SK-N-SH treated with all-trans-retinoic acid at 6 μM for 48 hours (cell line): ENCODE data around the gene SUPT3H.

ENCODE experiments used
- ATAC-seq: fragments of 200-7000 bp; cut with Tn5 transposase; 3 replicates; pipeline ENCODE4 v1.9.1; 2020; ENCODE audit warnings: mild to moderate bottlenecking, moderate library complexity
- BACH2 ChIP-seq: fragments of 250-450 bp; sonication (Bioruptor Pico); IDR thresholded peaks from 2 replicates; pipeline ENCODE4 v1.9.0; 2021; ENCODE audit warnings: mild to moderate bottlenecking, borderline replicate concordance
- CSDC2 ChIP-seq: fragments of 250-450 bp; sonication (Bioruptor Pico); IDR thresholded peaks from 2 replicates; pipeline ENCODE4 v1.5.0; 2020; ENCODE audit warnings: mild to moderate bottlenecking, moderate library complexity
- ESRRG ChIP-seq: fragments of 250-450 bp; sonication (Bioruptor Pico); IDR thresholded peaks from 2 replicates; pipeline ENCODE4 v1.6.1; 2021; ENCODE audit warnings: mild to moderate bottlenecking
- OSR1 ChIP-seq: fragments of 250-450 bp; sonication (Bioruptor Pico); IDR thresholded peaks from 2 replicates; pipeline ENCODE4 v1.8.0; 2022; ENCODE audit warnings: moderate library complexity, mild to moderate bottlenecking, inconsistent platforms
- RARB ChIP-seq: fragments of 250-450 bp; sonication (Bioruptor Pico); IDR thresholded peaks from 2 replicates; pipeline ENCODE4 v1.8.0; 2021; ENCODE audit warnings: mild to moderate bottlenecking, moderate library complexity
- SNAI2 ChIP-seq: fragments of 250-450 bp; sonication (Bioruptor Pico); IDR thresholded peaks from 2 replicates; pipeline ENCODE4 v1.5.0; 2020; ENCODE audit warnings: mild to moderate bottlenecking, moderate library complexity
- TCF4 ChIP-seq: fragments of 250-450 bp; sonication (Bioruptor Pico); IDR thresholded peaks from 2 replicates; pipeline ENCODE4 v1.8.0; 2021; ENCODE audit warnings: mild to moderate bottlenecking, moderate library complexity, borderline replicate concordance
- TOX ChIP-seq: fragments of 250-450 bp; sonication (Bioruptor Pico); IDR thresholded peaks from 2 replicates; pipeline ENCODE4 v1.8.0; 2021; ENCODE audit warnings: mild to moderate bottlenecking, moderate library complexity, borderline replicate concordance
- ZC3H10 ChIP-seq: fragments of 250-450 bp; sonication (Bioruptor Pico); IDR thresholded peaks from 2 replicates; pipeline ENCODE4 v1.5.1; 2021; ENCODE audit warnings: mild to moderate bottlenecking, moderate library complexity
- ZFP3 ChIP-seq: fragments of 250-450 bp; sonication (Bioruptor Pico); IDR thresholded peaks from 2 replicates; pipeline ENCODE4 v1.5.0; 2020; ENCODE audit warnings: mild to moderate bottlenecking, moderate library complexity
- ZFP30 ChIP-seq: fragments of 450-650 bp; formaldehyde crosslinking; IDR thresholded peaks from 2 replicates; pipeline ENCODE4 v1.5.0; 2022; ENCODE audit warnings: mild to moderate bottlenecking, moderate library complexity
- ZNF565 ChIP-seq: fragments of 450-650 bp; formaldehyde crosslinking; conservative IDR thresholded peaks from 2 replicates; pipeline ENCODE4 v1.5.0; 2020; ENCODE audit warnings: low read depth, mild to moderate bottlenecking, moderate library complexity
- ZNF70 ChIP-seq: fragments of 450-650 bp; formaldehyde crosslinking; IDR thresholded peaks from 2 replicates; pipeline ENCODE4 v1.5.0; 2020; ENCODE audit warnings: mild to moderate bottlenecking, moderate library complexity
- ZNF8 ChIP-seq: fragments of 450-650 bp; formaldehyde crosslinking; IDR thresholded peaks from 2 replicates; pipeline ENCODE4 v1.5.0; 2020; ENCODE audit warnings: mild to moderate bottlenecking, moderate library complexity
- TF ChIP-seq, protein P1 (sequence below): fragments of 250-450 bp; sonication (Bioruptor Pico); IDR thresholded peaks from 2 replicates; pipeline ENCODE4 v1.5.0; 2020; ENCODE audit warnings: mild to moderate bottlenecking, moderate library complexity
- TF ChIP-seq, protein P2 (sequence below): fragments of 250-450 bp; sonication (Bioruptor Pico); IDR thresholded peaks from 2 replicates; pipeline ENCODE4 v1.5.1; 2020; ENCODE audit warnings: low read depth, mild to moderate bottlenecking, moderate library complexity
- TF ChIP-seq, protein P3 (sequence below): fragments of 250-450 bp; sonication (Bioruptor Pico); IDR thresholded peaks from 2 replicates; pipeline ENCODE4 v1.8.0; 2021; ENCODE audit warnings: low read depth, mild to moderate bottlenecking, moderate library complexity, borderline replicate concordance
- TF ChIP-seq, protein P4 (sequence below): fragments of 250-450 bp; sonication (Bioruptor Pico); IDR thresholded peaks from 2 replicates; pipeline ENCODE4 v1.8.0; 2020; ENCODE audit warnings: mild to moderate bottlenecking, moderate library complexity, borderline replicate concordance
- TF ChIP-seq, protein P5 (sequence below): fragments of 250-450 bp; sonication (Bioruptor Pico); IDR thresholded peaks from 2 replicates; pipeline ENCODE4 v1.5.1; 2021; ENCODE audit warnings: mild to moderate bottlenecking, moderate library complexity

SUPT3H gene

DNA sequence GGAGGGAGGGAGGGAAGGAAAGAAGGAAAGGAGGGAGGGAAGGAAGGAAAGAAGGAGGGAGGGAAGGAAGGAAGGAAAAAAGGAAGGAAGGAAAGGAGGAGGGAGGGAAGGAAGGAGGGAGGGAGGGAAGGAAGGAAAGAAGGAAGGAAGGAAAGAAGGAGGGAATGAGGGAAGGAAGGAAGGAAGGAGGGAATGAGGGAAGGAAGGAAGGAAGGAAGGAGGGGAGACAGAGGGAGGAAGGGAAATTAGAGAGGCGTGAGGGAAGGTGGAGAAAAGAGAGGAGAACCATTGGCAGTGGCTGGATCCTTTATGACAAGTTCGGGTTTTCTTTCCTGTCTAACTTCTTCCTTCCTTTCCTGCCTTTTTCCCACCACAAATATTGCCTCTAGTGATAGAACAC is 22.3 kb upstream of the SUPT3H start (continued):
- TF ChIP-seq, protein P1, sequence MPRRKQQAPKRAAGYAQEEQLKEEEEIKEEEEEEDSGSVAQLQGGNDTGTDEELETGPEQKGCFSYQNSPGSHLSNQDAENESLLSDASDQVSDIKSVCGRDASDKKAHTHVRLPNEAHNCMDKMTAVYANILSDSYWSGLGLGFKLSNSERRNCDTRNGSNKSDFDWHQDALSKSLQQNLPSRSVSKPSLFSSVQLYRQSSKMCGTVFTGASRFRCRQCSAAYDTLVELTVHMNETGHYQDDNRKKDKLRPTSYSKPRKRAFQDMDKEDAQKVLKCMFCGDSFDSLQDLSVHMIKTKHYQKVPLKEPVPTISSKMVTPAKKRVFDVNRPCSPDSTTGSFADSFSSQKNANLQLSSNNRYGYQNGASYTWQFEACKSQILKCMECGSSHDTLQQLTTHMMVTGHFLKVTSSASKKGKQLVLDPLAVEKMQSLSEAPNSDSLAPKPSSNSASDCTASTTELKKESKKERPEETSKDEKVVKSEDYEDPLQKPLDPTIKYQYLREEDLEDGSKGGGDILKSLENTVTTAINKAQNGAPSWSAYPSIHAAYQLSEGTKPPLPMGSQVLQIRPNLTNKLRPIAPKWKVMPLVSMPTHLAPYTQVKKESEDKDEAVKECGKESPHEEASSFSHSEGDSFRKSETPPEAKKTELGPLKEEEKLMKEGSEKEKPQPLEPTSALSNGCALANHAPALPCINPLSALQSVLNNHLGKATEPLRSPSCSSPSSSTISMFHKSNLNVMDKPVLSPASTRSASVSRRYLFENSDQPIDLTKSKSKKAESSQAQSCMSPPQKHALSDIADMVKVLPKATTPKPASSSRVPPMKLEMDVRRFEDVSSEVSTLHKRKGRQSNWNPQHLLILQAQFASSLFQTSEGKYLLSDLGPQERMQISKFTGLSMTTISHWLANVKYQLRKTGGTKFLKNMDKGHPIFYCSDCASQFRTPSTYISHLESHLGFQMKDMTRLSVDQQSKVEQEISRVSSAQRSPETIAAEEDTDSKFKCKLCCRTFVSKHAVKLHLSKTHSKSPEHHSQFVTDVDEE (CRISPR knock-in tag) = no peak
- TF ChIP-seq, protein P2, sequence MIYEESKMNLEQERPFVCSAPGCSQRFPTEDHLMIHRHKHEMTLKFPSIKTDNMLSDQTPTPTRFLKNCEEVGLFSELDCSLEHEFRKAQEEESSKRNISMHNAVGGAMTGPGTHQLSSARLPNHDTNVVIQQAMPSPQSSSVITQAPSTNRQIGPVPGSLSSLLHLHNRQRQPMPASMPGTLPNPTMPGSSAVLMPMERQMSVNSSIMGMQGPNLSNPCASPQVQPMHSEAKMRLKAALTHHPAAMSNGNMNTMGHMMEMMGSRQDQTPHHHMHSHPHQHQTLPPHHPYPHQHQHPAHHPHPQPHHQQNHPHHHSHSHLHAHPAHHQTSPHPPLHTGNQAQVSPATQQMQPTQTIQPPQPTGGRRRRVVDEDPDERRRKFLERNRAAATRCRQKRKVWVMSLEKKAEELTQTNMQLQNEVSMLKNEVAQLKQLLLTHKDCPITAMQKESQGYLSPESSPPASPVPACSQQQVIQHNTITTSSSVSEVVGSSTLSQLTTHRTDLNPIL (CRISPR knock-in tag) = no peak
- TF ChIP-seq, protein P3, sequence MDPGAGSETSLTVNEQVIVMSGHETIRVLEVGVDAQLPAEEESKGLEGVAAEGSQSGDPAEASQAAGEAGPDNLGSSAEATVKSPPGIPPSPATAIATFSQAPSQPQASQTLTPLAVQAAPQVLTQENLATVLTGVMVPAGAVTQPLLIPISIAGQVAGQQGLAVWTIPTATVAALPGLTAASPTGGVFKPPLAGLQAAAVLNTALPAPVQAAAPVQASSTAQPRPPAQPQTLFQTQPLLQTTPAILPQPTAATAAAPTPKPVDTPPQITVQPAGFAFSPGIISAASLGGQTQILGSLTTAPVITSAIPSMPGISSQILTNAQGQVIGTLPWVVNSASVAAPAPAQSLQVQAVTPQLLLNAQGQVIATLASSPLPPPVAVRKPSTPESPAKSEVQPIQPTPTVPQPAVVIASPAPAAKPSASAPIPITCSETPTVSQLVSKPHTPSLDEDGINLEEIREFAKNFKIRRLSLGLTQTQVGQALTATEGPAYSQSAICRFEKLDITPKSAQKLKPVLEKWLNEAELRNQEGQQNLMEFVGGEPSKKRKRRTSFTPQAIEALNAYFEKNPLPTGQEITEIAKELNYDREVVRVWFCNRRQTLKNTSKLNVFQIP (CRISPR knock-in tag) = no peak

DNA sequence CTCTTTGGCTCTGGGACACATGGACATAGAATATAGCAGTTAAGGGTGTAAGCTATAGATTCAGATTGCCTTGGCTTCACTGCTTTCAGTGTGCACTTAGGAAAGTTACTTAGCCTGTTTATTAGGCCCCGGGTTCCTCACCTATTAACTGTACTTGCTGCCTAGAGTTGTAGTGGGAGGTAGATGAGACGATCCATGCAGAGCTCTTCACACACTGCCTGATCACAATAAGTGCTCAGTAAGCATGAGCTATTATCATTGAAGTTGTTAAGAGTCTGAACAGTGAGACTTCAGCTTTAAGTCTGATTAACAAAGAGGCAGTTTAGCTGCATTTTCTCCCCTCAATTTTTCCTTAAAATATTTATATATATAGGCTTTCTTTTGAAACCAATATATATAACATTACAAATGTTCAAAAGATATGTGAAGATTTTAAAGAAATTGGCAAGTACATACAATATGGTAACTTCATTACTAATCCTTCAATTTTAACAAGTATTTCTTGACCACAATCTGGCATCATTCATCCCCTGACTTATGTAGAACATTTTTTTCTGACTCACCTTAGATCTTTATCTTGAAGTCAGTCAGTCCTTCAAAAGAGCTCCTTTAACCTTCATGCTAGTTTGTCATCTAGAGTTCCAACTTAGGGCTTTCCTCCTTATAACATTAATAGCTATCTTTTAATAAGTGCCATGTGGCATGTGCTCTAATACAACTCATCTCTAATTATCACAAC is 20.5 kb upstream of the SUPT3H start:
- ATAC-seq = no peak
- TF ChIP-seq ZNF565 (no peak), SNAI2 (no peak)

DNA sequence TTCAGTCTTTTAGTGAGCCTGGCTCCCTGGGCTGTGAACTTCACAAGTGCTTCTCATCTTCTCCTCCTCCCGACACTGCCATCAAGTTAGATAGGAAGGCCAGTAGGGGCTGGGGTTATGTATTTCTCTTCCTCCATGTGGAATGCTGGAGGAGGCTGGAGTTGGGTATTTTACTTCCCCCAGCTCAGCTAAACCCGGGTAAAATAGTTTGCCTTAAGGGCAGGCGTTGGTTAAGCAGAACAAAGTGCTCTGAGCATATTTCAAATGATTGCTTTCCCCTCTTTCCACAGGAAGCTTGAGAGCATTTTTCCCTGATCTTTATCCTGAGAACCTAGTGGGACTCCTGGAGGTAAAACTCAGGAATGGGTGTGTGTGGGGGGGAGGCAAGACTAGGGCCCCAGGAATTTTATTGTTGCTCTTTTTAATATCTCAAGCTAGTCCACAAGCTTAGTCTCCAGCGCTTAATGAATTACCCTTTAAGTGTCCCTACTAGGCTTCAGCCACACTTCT is 16.9 kb upstream of the SUPT3H start:
- ATAC-seq = no peak
- TF ChIP-seq ZFP3 (CRISPR knock-in tag) (no peak), CSDC2 (CRISPR knock-in tag) (no peak), ZNF70 (CRISPR knock-in tag) (no peak), TCF4 (CRISPR knock-in tag) (no peak), ESRRG (no peak), ZC3H10 (CRISPR knock-in tag) (no peak), ZNF8 (CRISPR knock-in tag) (no peak), RARB (CRISPR knock-in tag) (no peak)
- TF ChIP-seq, protein P4, sequence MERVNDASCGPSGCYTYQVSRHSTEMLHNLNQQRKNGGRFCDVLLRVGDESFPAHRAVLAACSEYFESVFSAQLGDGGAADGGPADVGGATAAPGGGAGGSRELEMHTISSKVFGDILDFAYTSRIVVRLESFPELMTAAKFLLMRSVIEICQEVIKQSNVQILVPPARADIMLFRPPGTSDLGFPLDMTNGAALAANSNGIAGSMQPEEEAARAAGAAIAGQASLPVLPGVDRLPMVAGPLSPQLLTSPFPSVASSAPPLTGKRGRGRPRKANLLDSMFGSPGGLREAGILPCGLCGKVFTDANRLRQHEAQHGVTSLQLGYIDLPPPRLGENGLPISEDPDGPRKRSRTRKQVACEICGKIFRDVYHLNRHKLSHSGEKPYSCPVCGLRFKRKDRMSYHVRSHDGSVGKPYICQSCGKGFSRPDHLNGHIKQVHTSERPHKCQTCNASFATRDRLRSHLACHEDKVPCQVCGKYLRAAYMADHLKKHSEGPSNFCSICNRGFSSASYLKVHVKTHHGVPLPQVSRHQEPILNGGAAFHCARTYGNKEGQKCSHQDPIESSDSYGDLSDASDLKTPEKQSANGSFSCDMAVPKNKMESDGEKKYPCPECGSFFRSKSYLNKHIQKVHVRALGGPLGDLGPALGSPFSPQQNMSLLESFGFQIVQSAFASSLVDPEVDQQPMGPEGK (CRISPR knock-in tag) = no peak
- TF ChIP-seq, protein P1 (CRISPR knock-in tag) = no peak
- TF ChIP-seq, all 23 proteins: peak for 0

DNA sequence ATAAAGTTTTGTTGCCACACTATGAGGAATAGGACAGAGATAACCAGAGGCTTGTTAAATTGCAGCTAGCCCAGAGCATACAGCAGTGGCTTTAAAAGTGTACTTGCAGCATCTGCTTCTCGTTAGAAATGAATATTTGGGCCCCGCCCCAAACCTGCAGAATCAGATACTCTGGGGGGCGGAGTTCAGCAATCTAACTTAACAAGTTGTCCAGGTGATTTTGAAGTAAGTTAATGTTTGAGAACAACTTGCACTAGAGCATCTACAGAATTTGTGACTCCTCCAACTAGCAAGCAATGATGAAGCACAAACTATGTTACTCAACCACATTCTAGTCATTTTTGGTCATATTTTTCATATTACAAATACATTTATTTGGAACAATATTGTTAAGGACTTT is 10.6 kb upstream of the SUPT3H start:
- peak; percentile 52; the same call in 2 of the 3 replicates for ATAC-seq
- TF ChIP-seq ZNF70 (CRISPR knock-in tag) (no peak), OSR1 (no peak), ZNF8 (CRISPR knock-in tag) (no peak), ESRRG (no peak), ZFP30 (CRISPR knock-in tag) (no peak), ZNF565 (no peak), BACH2 (CRISPR knock-in tag) (no peak), TOX (no peak), SNAI2 (no peak)
- TF ChIP-seq, protein P2 (CRISPR knock-in tag) = no peak
- TF ChIP-seq, protein P4 (CRISPR knock-in tag) = no peak
- TF ChIP-seq, protein P5, sequence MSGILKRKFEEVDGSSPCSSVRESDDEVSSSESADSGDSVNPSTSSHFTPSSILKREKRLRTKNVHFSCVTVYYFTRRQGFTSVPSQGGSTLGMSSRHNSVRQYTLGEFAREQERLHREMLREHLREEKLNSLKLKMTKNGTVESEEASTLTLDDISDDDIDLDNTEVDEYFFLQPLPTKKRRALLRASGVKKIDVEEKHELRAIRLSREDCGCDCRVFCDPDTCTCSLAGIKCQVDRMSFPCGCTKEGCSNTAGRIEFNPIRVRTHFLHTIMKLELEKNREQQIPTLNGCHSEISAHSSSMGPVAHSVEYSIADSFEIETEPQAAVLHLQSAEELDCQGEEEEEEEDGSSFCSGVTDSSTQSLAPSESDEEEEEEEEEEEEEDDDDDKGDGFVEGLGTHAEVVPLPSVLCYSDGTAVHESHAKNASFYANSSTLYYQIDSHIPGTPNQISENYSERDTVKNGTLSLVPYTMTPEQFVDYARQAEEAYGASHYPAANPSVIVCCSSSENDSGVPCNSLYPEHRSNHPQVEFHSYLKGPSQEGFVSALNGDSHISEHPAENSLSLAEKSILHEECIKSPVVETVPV (CRISPR knock-in tag) = no peak
